Measurements from ENCODE around the gene LRRC42. TPM values are rescaled to one million over a fixed set of nuclear protein-coding genes. Genes with fewer than 3 reads are reported as not detected.

Gene LRRC42
- total and polyA plus RNA-seq, 9 of the 15 experiments (the other 6 are each of a cell fraction or from before 2014, with no cell fraction given): 17.3 to 51.9 (median 35.5) TPM

- TF ChIP-seq ZNF518B (CRISPR knock-in tag; IDR thresholded peaks at IDR 0.05) (no peak), SETDB1 (IDR thresholded peaks at IDR 0.05; ENCODE audit: low read length) (no peak), MCM5 (IDR thresholded peaks at IDR 0.05; ENCODE audit: low read depth) (no peak), ERF (CRISPR knock-in tag; IDR thresholded peaks at IDR 0.05) (no peak), ZNF668 (CRISPR knock-in tag; IDR thresholded peaks at IDR 0.05) (no peak), CBX8 (IDR thresholded peaks at IDR 0.05; ENCODE audit: borderline replicate concordance, extremely low read depth, low read depth, low read length, poor library complexity, severe bottlenecking) (no peak), MAFK (IDR thresholded peaks at IDR 0.05; ENCODE audit: low read length) (no peak)
- TF ChIP-seq, protein P1, sequence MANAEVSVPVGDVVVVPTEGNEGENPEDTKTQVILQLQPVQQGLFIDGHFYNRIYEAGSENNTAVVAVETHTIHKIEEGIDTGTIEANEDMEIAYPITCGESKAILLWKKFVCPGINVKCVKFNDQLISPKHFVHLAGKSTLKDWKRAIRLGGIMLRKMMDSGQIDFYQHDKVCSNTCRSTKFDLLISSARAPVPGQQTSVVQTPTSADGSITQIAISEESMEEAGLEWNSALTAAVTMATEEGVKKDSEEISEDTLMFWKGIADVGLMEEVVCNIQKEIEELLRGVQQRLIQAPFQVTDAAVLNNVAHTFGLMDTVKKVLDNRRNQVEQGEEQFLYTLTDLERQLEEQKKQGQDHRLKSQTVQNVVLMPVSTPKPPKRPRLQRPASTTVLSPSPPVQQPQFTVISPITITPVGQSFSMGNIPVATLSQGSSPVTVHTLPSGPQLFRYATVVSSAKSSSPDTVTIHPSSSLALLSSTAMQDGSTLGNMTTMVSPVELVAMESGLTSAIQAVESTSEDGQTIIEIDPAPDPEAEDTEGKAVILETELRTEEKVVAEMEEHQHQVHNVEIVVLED (CRISPR knock-in tag; IDR thresholded peaks at IDR 0.05): no peak
These were observed 25.6 kb downstream of the LRRC42 start (continued) for GRCh38 chr1:53971718-53972117.

Measured in K562 (cell line).